ENCODE results near the gene RPS6KA2.

GRCh38 chr6:166540631-166541331 lies 86.3 kb downstream of the RPS6KA2 start:
- TF ChIP-seq CTCF (IDR thresholded peaks at IDR 0.05), result no peak
- TF ChIP-seq POLR2A (IDR thresholded peaks at IDR 0.05), result no peak

Measured in breast epithelium (tissue), 3 donors.